Left renal cortex interstitium (tissue), 4 donors: ENCODE results near the gene TTC39C. TPM values are rescaled to one million over a fixed set of nuclear protein-coding genes. Genes with fewer than 3 reads are reported as not detected.

Source experiments
- DNase-seq, 4 donors: peaks; one replicate each; pipeline ENCODE4 v3.0.0-alpha.2; 2013; ENCODE audit warnings: low read depth in 4 of 4, low spot score in 2 of 4, missing footprints in 1 of 4
- polyA plus RNA-seq, 4 donors: library from polyadenylated mRNA; unstranded; fragments of 120-200 nt; gene quantifications; one replicate each; pipeline ENCODE4 v1.2.1, GENCODE V29; 2013; ENCODE audit not compliant: insufficient read length in 4 of 4

The TTC39C gene
- polyA plus RNA-seq, 4 donors: 7.5 to 11.0 (median 8.3) TPM

DNA sequence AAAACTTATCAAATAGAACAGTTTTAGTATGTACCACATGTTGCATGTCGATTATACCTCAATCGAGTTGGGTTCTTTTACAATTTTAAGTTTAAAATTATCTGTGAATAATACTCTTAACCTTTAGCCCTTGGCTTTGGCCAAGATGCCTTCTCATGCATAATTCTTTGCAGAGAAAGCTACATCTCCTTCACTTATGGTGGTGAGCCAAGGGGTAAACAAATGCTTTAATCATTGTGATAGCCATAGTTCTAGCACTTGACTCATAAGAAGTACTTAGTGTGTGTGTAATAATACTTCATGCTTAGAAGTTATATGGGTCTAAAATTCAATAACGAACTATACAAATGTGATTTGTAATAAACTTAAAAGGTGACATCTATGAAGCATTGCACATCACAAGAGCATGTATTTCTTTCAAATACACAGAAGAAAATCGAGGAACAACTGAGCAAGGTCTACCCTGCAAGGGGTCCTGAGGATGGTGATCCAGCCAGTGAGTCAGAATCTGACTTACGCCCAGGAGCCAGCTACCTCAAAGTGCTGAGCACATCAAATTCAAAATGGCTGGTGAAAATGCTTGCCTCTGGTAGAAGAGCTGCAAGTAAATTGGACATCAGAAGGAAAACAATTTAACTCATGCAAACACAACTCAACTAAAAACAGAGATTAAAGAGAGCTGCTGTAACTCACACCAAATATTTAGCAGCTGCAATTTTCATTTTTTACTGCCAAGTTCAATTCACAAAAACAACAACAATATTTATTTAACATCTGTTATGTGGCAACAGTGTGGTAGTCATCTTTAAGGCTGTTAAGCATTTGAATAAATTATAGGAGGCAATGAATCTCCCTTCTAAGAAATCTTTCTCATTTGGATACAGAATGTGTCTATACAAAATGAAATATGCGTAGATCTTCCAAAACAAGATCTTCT lies 23.8 kb upstream of the TTC39C start:
- DNase-seq: no peak

GRCh38 chr18:23992089-23992940 lies 22.2 kb upstream of the TTC39C start:
- DNase-seq: no peak

GRCh38 chr18:23992941-23993280 lies 21.6 kb upstream of the TTC39C start:
- no peak for DNase-seq

- no peak for DNase-seq
Observed at GRCh38 chr18:23994361-23994902, 20.1 kb upstream of the TTC39C start.

- no peak for DNase-seq
Observed at GRCh38 chr18:23995180-23995579, 19.4 kb upstream of the TTC39C start.

- no peak for DNase-seq
Observed at GRCh38 chr18:23998018-23998417, 16.5 kb upstream of the TTC39C start.

DNA sequence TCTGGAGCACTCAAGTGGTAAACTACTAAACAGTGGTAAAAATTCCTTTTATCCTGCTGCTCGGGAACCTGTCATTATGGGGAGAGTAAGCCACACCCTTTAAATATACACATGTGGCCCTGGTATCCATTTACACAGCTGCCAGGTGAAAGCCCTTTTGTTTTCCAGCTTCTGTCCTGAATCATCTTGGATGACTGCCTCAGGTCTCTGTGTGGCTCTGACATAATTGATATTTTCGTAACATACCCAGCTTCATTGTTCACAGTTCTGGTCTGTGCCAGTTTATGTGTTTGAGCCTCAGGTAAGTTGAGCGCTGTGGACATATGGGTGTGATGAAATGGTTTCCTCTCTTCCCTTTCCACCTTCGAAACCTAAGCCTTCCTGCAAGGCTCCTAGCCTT lies 15.7 kb upstream of the TTC39C start:
- no peak for DNase-seq

DNA sequence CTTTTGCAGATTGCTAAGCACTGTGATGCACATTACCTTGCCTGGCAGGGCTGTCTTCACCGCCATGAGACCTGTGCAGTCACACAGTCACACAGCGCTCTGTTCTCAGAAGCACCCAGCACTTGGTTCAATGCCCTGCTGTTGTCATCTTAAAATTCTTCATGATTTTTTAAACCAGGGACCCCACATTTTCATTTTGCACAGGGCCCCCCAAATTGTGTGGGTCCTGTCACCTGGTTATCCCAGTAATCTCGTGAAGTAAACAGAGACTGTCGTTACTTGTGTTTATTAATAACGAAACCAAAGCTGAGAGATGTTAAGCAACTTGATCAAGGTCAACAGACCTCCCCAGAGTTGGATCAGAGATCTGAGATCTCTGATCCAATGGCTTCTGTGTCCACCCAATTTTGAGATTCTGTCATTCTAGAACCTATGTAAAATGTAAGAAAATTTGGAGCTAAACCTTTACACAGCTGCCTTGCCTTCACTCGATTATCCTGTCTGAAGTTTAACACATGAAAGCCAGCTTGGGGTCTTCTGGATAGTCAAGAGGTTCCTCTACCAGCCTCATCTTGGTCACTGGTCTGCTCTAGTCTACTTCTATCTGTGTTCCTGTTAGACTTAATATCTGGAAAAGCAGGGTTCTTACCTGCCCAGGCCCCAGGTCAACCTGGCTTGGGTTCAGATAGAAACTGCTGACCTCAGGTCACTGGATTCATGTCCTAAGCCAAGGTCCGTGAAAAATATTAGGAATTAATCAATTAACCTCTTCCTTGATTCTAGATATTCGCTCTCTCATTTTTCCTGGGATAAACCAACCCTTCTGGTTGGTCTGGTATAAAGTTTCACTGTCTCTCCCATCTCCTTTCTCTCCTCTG lies 13.7 kb upstream of the TTC39C start:
- DNase-seq: no peak

DNA sequence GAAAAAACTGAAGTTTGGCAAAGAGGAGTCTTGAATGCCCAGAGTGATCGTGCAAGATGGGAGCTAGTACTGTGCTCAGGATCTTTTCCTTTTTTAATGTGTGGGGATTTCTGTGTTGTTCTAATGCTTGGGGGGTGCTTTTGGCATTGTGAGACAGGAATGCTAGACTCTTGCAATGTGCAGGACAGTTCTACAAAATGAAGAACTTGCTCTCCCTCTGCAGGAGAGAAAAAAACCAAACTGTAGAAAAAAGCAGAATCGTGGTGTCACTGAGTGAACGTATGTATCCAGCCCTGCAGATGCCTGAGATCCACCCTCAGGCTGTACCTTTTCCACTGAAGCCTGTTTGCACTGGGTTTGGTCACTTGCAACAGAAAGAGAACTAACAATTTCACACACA lies 12.1 kb upstream of the TTC39C start:
- DNase-seq: no peak

DNA sequence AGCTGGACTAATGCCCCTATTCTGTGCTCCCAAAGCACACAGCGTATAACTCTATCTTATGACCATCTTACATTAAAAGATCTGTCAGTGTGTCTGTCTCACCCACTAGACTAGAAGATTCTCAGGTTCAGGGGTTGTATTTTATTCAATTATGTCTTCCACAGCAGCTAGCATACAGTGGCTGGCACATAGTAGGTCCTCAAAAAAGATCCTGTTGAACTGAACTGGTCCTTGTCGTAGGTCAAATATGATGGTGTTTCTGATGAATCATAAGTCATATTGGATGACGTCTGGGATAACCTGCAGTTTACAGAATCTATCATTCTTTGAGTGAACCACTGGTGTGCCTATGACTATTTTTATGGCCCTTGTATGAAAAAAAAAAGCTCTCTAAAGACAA lies 11.3 kb upstream of the TTC39C start:
- no peak for DNase-seq

- no peak for DNase-seq
Observed at GRCh38 chr18:24003903-24004640, 10.5 kb upstream of the TTC39C start.

GRCh38 chr18:24006712-24007313 lies 7.7 kb upstream of the TTC39C start:
- DNase-seq: no peak

- DNase-seq: no peak
Observed at GRCh38 chr18:24009246-24009645, 5.3 kb upstream of the TTC39C start.

DNA sequence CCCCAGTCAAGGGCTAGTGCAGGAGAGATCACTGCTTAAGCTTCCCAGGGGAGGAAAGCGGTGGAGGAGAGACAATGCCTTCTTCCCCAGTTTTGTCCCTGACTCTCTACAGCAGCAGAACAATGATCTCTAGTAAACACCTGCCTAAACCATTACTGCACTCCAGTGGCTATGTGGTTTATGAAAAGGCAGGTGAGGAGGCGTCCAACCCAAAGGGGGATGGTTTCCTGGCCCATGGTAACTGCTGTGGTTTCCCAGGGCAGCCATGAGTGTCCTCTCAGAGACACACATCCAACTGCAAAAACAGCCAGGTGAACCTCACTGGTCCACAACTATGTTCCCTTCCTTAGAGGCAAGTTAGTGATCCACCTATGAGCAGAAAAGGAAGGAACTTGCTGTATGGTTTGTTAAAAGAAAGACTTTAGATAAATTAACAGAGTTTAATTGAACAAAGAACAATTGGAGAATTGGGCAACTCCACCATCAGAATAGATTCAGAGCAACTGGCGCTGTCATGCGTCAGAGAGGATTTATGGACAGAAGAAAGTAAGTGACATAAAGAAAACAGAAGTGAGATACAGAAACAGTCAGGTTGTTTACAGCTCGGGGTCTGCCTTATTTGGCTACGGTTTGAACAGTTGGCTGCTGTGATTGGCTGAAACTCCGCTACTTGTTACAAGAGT lies 4.8 kb upstream of the TTC39C start:
- DNase-seq: no peak

GRCh38 chr18:24010673-24011072 lies 3.9 kb upstream of the TTC39C start:
- DNase-seq: no peak

DNA sequence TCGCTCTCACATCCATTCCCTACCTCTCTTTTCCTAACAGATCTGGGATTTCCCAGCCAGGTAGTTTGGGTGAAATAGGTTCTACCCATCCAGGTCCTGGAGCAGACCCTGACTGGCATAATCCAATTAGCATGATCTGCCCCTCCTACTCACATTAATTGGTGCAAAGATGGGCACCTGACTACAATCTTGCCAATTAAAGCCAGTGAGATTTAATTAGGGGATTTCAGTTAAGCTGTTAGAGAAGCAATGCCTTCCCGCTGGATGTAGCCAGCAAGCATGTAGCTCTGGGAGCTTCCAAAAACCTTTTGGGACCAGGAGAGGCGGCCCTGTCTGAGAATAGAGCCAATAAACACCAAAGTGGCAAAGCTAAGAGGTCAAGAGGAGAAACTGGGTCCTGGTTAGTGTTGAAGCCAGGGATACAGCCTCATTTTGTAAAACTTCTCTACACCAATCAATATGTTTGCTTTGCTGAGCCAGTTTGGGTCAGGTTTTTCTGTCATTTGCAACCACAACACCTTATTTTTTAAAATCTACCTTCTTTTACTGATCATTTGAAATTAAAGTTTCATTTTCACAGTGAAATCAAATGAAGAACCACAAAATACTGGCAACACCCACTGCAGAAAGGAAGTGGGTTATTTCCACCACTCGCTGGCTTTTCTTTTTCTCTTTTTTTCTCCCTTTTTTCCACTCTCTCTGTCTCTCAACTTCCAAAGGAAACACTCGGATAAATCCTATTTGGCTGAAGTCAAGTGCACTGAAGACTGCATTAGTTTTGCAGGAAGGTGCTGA lies 3.2 kb upstream of the TTC39C start:
- DNase-seq: no peak

- DNase-seq: no peak
Observed at GRCh38 chr18:24013051-24013450, 1.5 kb upstream of the TTC39C start.
